GM23338 (cell line): Measurements from ENCODE around the gene ARHGEF16. TPM values are rescaled to one million over a fixed set of nuclear protein-coding genes. Genes with fewer than 3 reads are reported as not detected.

Source experiments
- ATAC-seq: fragments of 200-7000 bp; cut with Tn5 transposase; 3 replicates; pipeline ENCODE4 v1.9.1; 2020
- DNase-seq: peaks from one replicate; pipeline ENCODE4 v3.0.0-alpha.2; 2015; ENCODE audit warnings: low spot score
- H2AFZ ChIP-seq: fragments of 200-600 bp; sonication (generic); 2 replicates; pipeline ENCODE4 v1.8.0; 2016; ENCODE audit warnings: antibody characterized with exemption, mild to moderate bottlenecking, moderate library complexity
- H3F3A ChIP-seq: fragments of 200-600 bp; sonication (generic); replicated peaks from 2 replicates; pipeline ENCODE4 v1.8.0; 2017; ENCODE audit warnings: antibody characterized with exemption, mixed run types, low read depth
- H3K27ac ChIP-seq: fragments of 200-600 bp; sonication (generic); 2 replicates; pipeline ENCODE4 v1.6.1; 2016; ENCODE audit warnings: low read depth
- H3K27me3 ChIP-seq: fragments of 200-600 bp; sonication (generic); 2 replicates; pipeline ENCODE4 v1.8.0; 2016; ENCODE audit warnings: mild to moderate bottlenecking, mixed run types, moderate library complexity; ENCODE audit not compliant: insufficient read depth
- H3K36me3 ChIP-seq: fragments of 200-600 bp; sonication (generic); 2 replicates; pipeline ENCODE4 v1.8.0; 2016; ENCODE audit warnings: mild to moderate bottlenecking; ENCODE audit not compliant: insufficient read depth
- H3K4me1 ChIP-seq: fragments of 200-600 bp; sonication (generic); 2 replicates; pipeline ENCODE4 v1.8.0; 2016; ENCODE audit warnings: mild to moderate bottlenecking, moderate library complexity; ENCODE audit not compliant: insufficient read depth
- H3K4me2 ChIP-seq: fragments of 200-600 bp; sonication (generic); 2 replicates; pipeline ENCODE4 v1.7.1; 2017; ENCODE audit warnings: mixed run types
- H3K4me3 ChIP-seq: fragments of 200-600 bp; sonication (generic); 2 replicates; pipeline ENCODE4 v1.6.1; 2016; ENCODE audit warnings: mixed run types
- H3K79me2 ChIP-seq: fragments of 200-600 bp; sonication (generic); replicated peaks from 2 replicates; pipeline ENCODE4 v1.8.0; 2017; ENCODE audit warnings: mild to moderate bottlenecking; ENCODE audit not compliant: insufficient read depth
- H3K9me2 ChIP-seq: fragments of 200-600 bp; sonication (generic); 2 replicates; pipeline ENCODE4 v1.8.0; 2017; ENCODE audit not compliant: insufficient read depth
- H4K20me1 ChIP-seq: fragments of 200-600 bp; sonication (generic); replicated peaks from 2 replicates; pipeline ENCODE4 v1.8.0; 2017; ENCODE audit warnings: mild to moderate bottlenecking; ENCODE audit not compliant: insufficient read depth
- H3K27ac Mint-ChIP-seq: 2 replicates; pipeline ENCODE4 v1.8.0; 2020; ENCODE audit warnings: inconsistent platforms, mild to moderate bottlenecking, moderate library complexity, mixed read lengths
- H3K27me3 Mint-ChIP-seq: 3 replicates; pipeline ENCODE4 v1.8.0; 2022; ENCODE audit warnings: low read depth, mild to moderate bottlenecking, moderate library complexity, mixed read lengths, inconsistent platforms; ENCODE audit not compliant: insufficient read depth, poor library complexity
- H3K36me3 Mint-ChIP-seq: 3 replicates; pipeline ENCODE4 v1.8.0; 2021; ENCODE audit warnings: low read depth, mild to moderate bottlenecking, inconsistent platforms, moderate library complexity, mixed read lengths
- H3K4me1 Mint-ChIP-seq: 3 replicates; pipeline ENCODE4 v1.8.0; 2020; ENCODE audit warnings: mild to moderate bottlenecking, inconsistent platforms, mixed read lengths
- H3K4me3 Mint-ChIP-seq: 3 replicates; pipeline ENCODE4 v1.8.0; 2021; ENCODE audit warnings: moderate library complexity, mild to moderate bottlenecking, inconsistent platforms, mixed read lengths
- H3K9me3 Mint-ChIP-seq: 3 replicates; pipeline ENCODE4 v1.8.0; 2020; ENCODE audit warnings: moderate library complexity, mild to moderate bottlenecking, inconsistent platforms, mixed read lengths
- EZH2 ChIP-seq: fragments of 200-600 bp; sonication (generic); IDR thresholded peaks from one replicate; pipeline ENCODE4 v1.8.0; 2017; ENCODE audit warnings: antibody characterized with exemption, mild to moderate bottlenecking, low read depth; ENCODE audit not compliant: unreplicated experiment
- JUNB ChIP-seq: IDR thresholded peaks from one replicate; pipeline ENCODE4 v1.6.1; 2016; ENCODE audit warnings: antibody characterized with exemption; ENCODE audit not compliant: unreplicated experiment
- NANOG ChIP-seq: IDR thresholded peaks from 2 replicates; pipeline ENCODE4 v1.6.1; 2016; ENCODE audit warnings: antibody characterized with exemption, borderline replicate concordance
- POLR2AphosphoS5 ChIP-seq: IDR thresholded peaks from 2 replicates; pipeline ENCODE4 v1.6.1; 2016; ENCODE audit warnings: antibody characterized with exemption, low read depth
- STAT1 ChIP-seq: IDR thresholded peaks from one replicate; pipeline ENCODE4 v1.6.1; 2016; ENCODE audit warnings: antibody characterized with exemption; ENCODE audit not compliant: unreplicated experiment
- ZNF114 ChIP-seq: fragments of 250-450 bp; sonication (Bioruptor Pico); IDR thresholded peaks from 2 replicates; pipeline ENCODE4 v1.5.0; 2020; ENCODE audit warnings: mild to moderate bottlenecking, moderate library complexity
- ZNF331 ChIP-seq: fragments of 250-450 bp; sonication (Bioruptor Pico); IDR thresholded peaks from 2 replicates; pipeline ENCODE4 v1.5.0; 2020; ENCODE audit warnings: low read depth, mild to moderate bottlenecking, moderate library complexity
- polyA plus RNA-seq: library from polyadenylated mRNA; unstranded; fragments of >200 nt; fragmentation: Nextera tagmentation; extraction: Ambion mirVana; gene quantifications from 2 replicates; pipeline ENCODE4 v1.2.1, GENCODE V29; 2016
- total RNA-seq: library from RNA; depleted of rRNA; stranded (reverse); fragments of >200 nt; shearing (Covaris generic); gene quantifications from 2 replicates; pipeline ENCODE4 v1.2.3, GENCODE V29; 2014
- TF ChIP-seq, protein P1 (sequence below): fragments of 250-450 bp; sonication (Bioruptor Pico); IDR thresholded peaks from 2 replicates; pipeline ENCODE4 v1.5.0; 2020; ENCODE audit warnings: mild to moderate bottlenecking, moderate library complexity
- TF ChIP-seq, protein P2 (sequence below), 2 experiments: fragments of 200-600 bp in 1 of 2; sonication (generic) in 1 of 2; conservative IDR thresholded peaks; 2 replicates each; pipeline versions ENCODE4 v1.5.1 to v1.6.1; 2016 to 2017; ENCODE audit warnings: antibody characterized with exemption in 2 of 2, low read depth in 2 of 2, mild to moderate bottlenecking in 2 of 2, moderate library complexity in 1 of 2

ARHGEF16 gene
- total and polyA plus RNA-seq, 2 experiments from 2014 or later = 12.2 to 29.3 TPM

GRCh38 chr1:3418600-3418999 lies 35.9 kb upstream of the ARHGEF16 start:
- H3K9me3 Mint-ChIP-seq = peaks cover 14% of the 10 kb centered on the region
- no peak overlapping the region for H3K4me3 Mint-ChIP-seq
- H3K27ac Mint-ChIP-seq = no peak overlapping the region

More at GRCh38 chr1:3418600-3418999, 35.9 kb upstream of the ARHGEF16 start:
- no peaks in the 10 kb centered on the region for H3F3A ChIP-seq
- no peaks in the 10 kb centered on the region for H3K4me1 ChIP-seq
- peaks cover 4% of the 10 kb centered on the region; the same call in 1 of the 3 replicates for H3K36me3 Mint-ChIP-seq
- no peaks in the 10 kb centered on the region; the same call in 2 of the 3 replicates for H3K4me1 Mint-ChIP-seq
- H3K9me2 ChIP-seq = no peaks in the 10 kb centered on the region
- H3K79me2 ChIP-seq = no peaks in the 10 kb centered on the region
- no peak overlapping the region for H2AFZ ChIP-seq
- DNase-seq (no peak), ATAC-seq (no peak)
- H3K4me2 ChIP-seq = no peak overlapping the region
- H3K27ac ChIP-seq = no peak overlapping the region
- no peaks in the 10 kb centered on the region for H4K20me1 ChIP-seq
- H3K36me3 ChIP-seq = no peaks in the 10 kb centered on the region
- no peak for TF ChIP-seq EZH2
- TF ChIP-seq STAT1 = no peak
- TF ChIP-seq, protein P1, sequence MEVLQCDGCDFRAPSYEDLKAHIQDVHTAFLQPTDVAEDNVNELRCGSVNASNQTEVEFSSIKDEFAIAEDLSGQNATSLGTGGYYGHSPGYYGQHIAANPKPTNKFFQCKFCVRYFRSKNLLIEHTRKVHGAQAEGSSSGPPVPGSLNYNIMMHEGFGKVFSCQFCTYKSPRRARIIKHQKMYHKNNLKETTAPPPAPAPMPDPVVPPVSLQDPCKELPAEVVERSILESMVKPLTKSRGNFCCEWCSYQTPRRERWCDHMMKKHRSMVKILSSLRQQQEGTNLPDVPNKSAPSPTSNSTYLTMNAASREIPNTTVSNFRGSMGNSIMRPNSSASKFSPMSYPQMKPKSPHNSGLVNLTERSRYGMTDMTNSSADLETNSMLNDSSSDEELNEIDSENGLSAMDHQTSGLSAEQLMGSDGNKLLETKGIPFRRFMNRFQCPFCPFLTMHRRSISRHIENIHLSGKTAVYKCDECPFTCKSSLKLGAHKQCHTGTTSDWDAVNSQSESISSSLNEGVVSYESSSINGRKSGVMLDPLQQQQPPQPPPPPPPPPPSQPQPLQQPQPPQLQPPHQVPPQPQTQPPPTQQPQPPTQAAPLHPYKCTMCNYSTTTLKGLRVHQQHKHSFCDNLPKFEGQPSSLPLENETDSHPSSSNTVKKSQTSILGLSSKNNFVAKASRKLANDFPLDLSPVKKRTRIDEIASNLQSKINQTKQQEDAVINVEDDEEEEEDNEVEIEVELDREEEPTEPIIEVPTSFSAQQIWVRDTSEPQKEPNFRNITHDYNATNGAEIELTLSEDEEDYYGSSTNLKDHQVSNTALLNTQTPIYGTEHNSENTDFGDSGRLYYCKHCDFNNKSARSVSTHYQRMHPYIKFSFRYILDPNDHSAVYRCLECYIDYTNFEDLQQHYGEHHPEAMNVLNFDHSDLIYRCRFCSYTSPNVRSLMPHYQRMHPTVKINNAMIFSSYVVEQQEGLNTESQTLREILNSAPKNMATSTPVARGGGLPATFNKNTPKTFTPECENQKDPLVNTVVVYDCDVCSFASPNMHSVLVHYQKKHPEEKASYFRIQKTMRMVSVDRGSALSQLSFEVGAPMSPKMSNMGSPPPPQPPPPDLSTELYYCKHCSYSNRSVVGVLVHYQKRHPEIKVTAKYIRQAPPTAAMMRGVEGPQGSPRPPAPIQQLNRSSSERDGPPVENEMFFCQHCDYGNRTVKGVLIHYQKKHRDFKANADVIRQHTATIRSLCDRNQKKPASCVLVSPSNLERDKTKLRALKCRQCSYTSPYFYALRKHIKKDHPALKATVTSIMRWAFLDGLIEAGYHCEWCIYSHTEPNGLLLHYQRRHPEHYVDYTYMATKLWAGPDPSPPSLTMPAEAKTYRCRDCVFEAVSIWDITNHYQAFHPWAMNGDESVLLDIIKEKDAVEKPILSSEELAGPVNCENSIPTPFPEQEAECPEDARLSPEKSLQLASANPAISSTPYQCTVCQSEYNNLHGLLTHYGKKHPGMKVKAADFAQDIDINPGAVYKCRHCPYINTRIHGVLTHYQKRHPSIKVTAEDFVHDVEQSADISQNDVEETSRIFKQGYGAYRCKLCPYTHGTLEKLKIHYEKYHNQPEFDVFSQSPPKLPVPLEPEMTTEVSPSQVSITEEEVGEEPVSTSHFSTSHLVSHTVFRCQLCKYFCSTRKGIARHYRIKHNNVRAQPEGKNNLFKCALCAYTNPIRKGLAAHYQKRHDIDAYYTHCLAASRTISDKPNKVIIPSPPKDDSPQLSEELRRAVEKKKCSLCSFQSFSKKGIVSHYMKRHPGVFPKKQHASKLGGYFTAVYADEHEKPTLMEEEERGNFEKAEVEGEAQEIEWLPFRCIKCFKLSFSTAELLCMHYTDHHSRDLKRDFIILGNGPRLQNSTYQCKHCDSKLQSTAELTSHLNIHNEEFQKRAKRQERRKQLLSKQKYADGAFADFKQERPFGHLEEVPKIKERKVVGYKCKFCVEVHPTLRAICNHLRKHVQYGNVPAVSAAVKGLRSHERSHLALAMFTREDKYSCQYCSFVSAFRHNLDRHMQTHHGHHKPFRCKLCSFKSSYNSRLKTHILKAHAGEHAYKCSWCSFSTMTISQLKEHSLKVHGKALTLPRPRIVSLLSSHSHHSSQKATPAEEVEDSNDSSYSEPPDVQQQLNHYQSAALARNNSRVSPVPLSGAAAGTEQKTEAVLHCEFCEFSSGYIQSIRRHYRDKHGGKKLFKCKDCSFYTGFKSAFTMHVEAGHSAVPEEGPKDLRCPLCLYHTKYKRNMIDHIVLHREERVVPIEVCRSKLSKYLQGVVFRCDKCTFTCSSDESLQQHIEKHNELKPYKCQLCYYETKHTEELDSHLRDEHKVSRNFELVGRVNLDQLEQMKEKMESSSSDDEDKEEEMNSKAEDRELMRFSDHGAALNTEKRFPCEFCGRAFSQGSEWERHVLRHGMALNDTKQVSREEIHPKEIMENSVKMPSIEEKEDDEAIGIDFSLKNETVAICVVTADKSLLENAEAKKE = no peak
- no peak for TF ChIP-seq JUNB
- no peak for TF ChIP-seq ZNF114 (CRISPR knock-in tag)
- TF ChIP-seq ZNF331 (CRISPR knock-in tag) = no peak
- no peak for TF ChIP-seq POLR2AphosphoS5
- TF ChIP-seq NANOG = no peak
- TF ChIP-seq, protein P2, sequence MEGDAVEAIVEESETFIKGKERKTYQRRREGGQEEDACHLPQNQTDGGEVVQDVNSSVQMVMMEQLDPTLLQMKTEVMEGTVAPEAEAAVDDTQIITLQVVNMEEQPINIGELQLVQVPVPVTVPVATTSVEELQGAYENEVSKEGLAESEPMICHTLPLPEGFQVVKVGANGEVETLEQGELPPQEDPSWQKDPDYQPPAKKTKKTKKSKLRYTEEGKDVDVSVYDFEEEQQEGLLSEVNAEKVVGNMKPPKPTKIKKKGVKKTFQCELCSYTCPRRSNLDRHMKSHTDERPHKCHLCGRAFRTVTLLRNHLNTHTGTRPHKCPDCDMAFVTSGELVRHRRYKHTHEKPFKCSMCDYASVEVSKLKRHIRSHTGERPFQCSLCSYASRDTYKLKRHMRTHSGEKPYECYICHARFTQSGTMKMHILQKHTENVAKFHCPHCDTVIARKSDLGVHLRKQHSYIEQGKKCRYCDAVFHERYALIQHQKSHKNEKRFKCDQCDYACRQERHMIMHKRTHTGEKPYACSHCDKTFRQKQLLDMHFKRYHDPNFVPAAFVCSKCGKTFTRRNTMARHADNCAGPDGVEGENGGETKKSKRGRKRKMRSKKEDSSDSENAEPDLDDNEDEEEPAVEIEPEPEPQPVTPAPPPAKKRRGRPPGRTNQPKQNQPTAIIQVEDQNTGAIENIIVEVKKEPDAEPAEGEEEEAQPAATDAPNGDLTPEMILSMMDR (conservative IDR thresholded peaks at IDR 0.05; ENCODE audit: low read depth in 2 of 2) = no peak
- peaks cover 5% of the 10 kb centered on the region for H3K27me3 Mint-ChIP-seq
- H3K4me3 ChIP-seq = no peak overlapping the region
- H3K27me3 ChIP-seq = no peaks in the 10 kb centered on the region
